Sigmoid colon (tissue), 7 donors: Measurements from ENCODE around the gene KIF21A. TPM values are rescaled to one million over a fixed set of nuclear protein-coding genes. Genes with fewer than 3 reads are reported as not detected.

Experiments used
- DNase-seq: peaks from one replicate; pipeline ENCODE4 v3.0.0-alpha.2; 2019
- H3K27ac ChIP-seq, 4 donors: fragments of 200-600 bp; sonication (generic); one replicate each; pipeline ENCODE4 v1.5.1; 2016 to 2019; ENCODE audit warnings: mild to moderate bottlenecking in 1 of 4
- H3K27me3 ChIP-seq, 3 donors: fragments of 200-600 bp; sonication (generic); one replicate each; pipeline ENCODE4 v1.5.1; 2019; ENCODE audit warnings: mild to moderate bottlenecking in 1 of 3
- H3K36me3 ChIP-seq, 4 donors: fragments of 200-600 bp; sonication (generic); one replicate each; pipeline ENCODE4 v1.5.1; 2016 to 2019
- H3K4me1 ChIP-seq, 4 donors: fragments of 200-600 bp; sonication (generic); one replicate each; pipeline ENCODE4 v1.5.1; 2017 to 2019
- H3K4me3 ChIP-seq, 4 donors: fragments of 200-600 bp; sonication (generic); one replicate each; pipeline ENCODE4 v1.5.1; 2017 to 2019; ENCODE audit warnings: mild to moderate bottlenecking in 2 of 4, moderate library complexity in 1 of 4
- H3K9me3 ChIP-seq, 4 donors: fragments of 200-600 bp in 3 of 4; sonication (generic) in 3 of 4; one replicate each; pipeline versions ENCODE4 v1.5.1 to v1.6.1; 2013 to 2019
- EP300 ChIP-seq, 4 donors: sonication (generic); formaldehyde crosslinking; IDR thresholded peaks; one replicate each; pipeline ENCODE4 v1.6.1; 2017; ENCODE audit warnings: antibody characterized with exemption in 4 of 4
- POLR2A ChIP-seq, 2 donors: fragments of 450-650 bp; IDR thresholded peaks; one replicate each; pipeline ENCODE4 v1.6.1; 2016; ENCODE audit warnings: antibody characterized with exemption in 2 of 2, mild to moderate bottlenecking in 2 of 2, moderate library complexity in 2 of 2
- POLR2AphosphoS5 ChIP-seq, 4 donors: sonication (generic); formaldehyde crosslinking; IDR thresholded peaks; one replicate each; pipeline ENCODE4 v1.6.1; 2017; ENCODE audit warnings: antibody characterized with exemption in 4 of 4
- WGBS, 2 donors: extraction: QIAGEN DNeasy Blood & Tissue Kit; methylation state at CpG; one replicate each; pipeline ENCODE4 v1.1.7; 2013; 5-methylcytosine and 5-hydroxymethylcytosine counted together
- intact Hi-C: fragments of 100-400 bp; cut with DNase I; formaldehyde crosslinking; loops from one replicate; pipeline ENCODE4 v1.15.1; 2023
- polyA plus RNA-seq, 3 donors: library from polyadenylated mRNA; stranded (reverse); fragments of 200-250 nt; gene quantifications; one replicate each; pipeline ENCODE4 v1.2.3, GENCODE V29; 2013
- total RNA-seq, 4 donors: library from RNA; depleted of rRNA; stranded (reverse); fragments of >200 nt; gene quantifications; one replicate each; pipeline ENCODE4 v1.1.0, GENCODE V29; 2016
- TF ChIP-seq, protein P1 (sequence below), 4 experiments: fragments of 450-650 bp in 3 of 4; fragments of 200-600 bp in 1 of 4; IDR thresholded peaks; one replicate each; pipeline ENCODE4 v1.5.1; 2016 to 2019; ENCODE audit warnings: antibody characterized with exemption in 4 of 4, mild to moderate bottlenecking in 3 of 4, moderate library complexity in 2 of 4
- donor health status: healthy with polysubstance abuse.
- donor health status: Bipolar disorder and iron deficiency.
- donor health status: healthy.

The KIF21A gene
- total and polyA plus RNA-seq, 7 donors = 9.3 to 23.9 (median 16.9) TPM

DNA sequence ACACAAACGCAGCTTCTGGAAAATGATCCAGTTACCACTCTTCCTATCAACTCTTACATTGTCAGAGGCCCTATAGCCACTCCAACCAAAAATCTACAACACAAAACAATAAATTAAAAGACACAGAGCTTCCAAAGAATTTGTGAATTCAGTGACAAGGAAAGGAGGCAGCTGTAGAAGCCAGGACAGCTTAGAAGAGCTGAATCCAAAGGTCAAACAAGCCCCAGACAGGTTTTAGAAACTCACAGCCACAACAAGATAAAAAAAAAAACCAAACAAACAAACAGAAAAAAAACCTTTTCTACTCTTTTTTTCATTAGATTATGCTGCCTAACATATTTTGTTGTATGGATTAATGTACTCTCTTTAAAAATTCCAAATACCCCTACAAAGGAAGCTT, 94.4 kb downstream of the KIF21A start:
- TF ChIP-seq POLR2A (IDR thresholded peaks at IDR 0.05) (no peak), POLR2AphosphoS5 (IDR thresholded peaks at IDR 0.05) (no peak), EP300 (IDR thresholded peaks at IDR 0.05) (no peak)
- TF ChIP-seq, protein P1, sequence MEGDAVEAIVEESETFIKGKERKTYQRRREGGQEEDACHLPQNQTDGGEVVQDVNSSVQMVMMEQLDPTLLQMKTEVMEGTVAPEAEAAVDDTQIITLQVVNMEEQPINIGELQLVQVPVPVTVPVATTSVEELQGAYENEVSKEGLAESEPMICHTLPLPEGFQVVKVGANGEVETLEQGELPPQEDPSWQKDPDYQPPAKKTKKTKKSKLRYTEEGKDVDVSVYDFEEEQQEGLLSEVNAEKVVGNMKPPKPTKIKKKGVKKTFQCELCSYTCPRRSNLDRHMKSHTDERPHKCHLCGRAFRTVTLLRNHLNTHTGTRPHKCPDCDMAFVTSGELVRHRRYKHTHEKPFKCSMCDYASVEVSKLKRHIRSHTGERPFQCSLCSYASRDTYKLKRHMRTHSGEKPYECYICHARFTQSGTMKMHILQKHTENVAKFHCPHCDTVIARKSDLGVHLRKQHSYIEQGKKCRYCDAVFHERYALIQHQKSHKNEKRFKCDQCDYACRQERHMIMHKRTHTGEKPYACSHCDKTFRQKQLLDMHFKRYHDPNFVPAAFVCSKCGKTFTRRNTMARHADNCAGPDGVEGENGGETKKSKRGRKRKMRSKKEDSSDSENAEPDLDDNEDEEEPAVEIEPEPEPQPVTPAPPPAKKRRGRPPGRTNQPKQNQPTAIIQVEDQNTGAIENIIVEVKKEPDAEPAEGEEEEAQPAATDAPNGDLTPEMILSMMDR (IDR thresholded peaks at IDR 0.05) = no peak
- Histone ChIP-seq H3K36me3 (no peaks in the 10 kb centered on the region), H3K9me3 (no peaks in the 10 kb centered on the region), H3K4me1 (no peaks in the 10 kb centered on the region), H3K4me3 (no peak overlapping the region), H3K27me3 (no peaks in the 10 kb centered on the region), H3K27ac (no peak overlapping the region)
- WGBS, 2 donors = 86 to 88% methylated on average over 1 of the region's 1 CpG
- intact Hi-C loops = no loop called here
- no peak for DNase-seq

DNA sequence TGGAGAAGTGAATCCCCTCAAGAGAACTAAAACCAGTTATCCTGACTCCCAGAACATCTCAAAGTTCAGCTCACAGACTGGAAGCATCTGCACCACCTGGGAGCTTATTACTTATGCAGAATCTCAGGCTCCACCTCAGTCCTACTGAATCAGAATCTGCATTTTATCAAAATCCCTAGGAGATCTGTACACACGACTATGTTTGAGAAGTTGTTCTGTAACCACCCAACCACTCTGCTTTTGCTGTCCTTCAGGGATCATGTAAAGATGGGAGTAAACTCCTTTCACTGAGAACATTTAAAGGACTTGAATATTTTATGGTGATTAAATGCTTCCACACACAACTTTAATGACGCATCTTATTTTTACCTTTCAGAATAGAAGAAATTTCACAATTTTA, 98.0 kb downstream of the KIF21A start:
- no peak overlapping the region for H3K27ac ChIP-seq
- intact Hi-C loops = no loop called here
- no peaks in the 10 kb centered on the region for H3K9me3 ChIP-seq
- H3K4me3 ChIP-seq = no peak overlapping the region
- no peaks in the 10 kb centered on the region for H3K27me3 ChIP-seq
- 79 to 82% methylated on average over 2 of the region's 2 CpGs for WGBS, 2 donors
- H3K36me3 ChIP-seq = no peaks in the 10 kb centered on the region
- TF ChIP-seq, protein P1 (IDR thresholded peaks at IDR 0.05) = no peak
- TF ChIP-seq POLR2AphosphoS5 (IDR thresholded peaks at IDR 0.05) (no peak), POLR2A (IDR thresholded peaks at IDR 0.05) (no peak), EP300 (IDR thresholded peaks at IDR 0.05) (no peak)
- H3K4me1 ChIP-seq = no peaks in the 10 kb centered on the region
- DNase-seq = no peak

DNA sequence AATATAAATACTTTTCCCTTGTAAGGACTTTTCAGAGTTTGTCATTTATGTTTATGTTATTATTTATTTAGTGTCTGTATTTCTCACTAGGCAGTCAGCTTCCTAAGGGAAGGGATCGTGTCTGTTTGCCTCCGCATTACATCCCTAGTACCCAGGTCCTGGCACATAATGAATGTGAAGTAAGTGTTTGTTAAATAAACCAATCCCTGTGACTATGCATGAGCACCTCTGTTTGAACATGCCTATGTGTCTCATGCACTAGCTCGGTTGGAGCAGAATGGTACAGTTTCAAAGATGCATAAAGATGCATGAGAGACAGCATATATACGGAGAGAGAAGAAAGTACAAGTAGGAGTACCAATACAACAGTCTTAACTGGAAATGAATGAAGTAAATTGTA, 99.3 kb downstream of the KIF21A start:
- WGBS, 2 donors = 89 to 95% methylated on average over 4 of the region's 4 CpGs
- H3K27ac ChIP-seq = no peak overlapping the region
- H3K27me3 ChIP-seq = no peaks in the 10 kb centered on the region

DNA sequence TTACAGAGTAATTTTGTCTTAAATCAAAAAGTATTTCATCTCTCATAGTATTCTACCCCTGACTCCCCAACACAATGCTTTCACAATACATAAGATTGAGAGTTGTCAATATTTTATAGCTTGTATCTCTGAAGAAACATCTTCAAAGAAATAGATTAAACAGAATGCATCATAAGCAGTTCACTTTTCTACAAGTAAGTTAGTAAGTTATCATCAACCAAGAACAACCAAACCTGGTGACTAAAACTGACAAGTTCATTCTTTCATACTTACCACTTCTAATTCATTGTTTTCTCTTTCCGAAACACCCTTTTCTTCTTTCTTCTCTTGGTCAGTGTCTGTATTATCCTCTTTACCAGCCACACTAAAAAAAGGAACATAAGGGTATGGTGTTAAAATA, 101.2 kb downstream of the KIF21A start:
- WGBS, 2 donors = 91 to 97% methylated on average over 1 of the region's 1 CpG
- Histone ChIP-seq H3K4me3 (no peak overlapping the region), H3K9me3 (no peaks in the 10 kb centered on the region), H3K36me3 (no peaks in the 10 kb centered on the region), H3K4me1 (no peaks in the 10 kb centered on the region), H3K27me3 (no peaks in the 10 kb centered on the region), H3K27ac (no peak overlapping the region)
- TF ChIP-seq POLR2AphosphoS5 (IDR thresholded peaks at IDR 0.05) (no peak), EP300 (IDR thresholded peaks at IDR 0.05) (no peak), POLR2A (IDR thresholded peaks at IDR 0.05) (no peak)
- TF ChIP-seq, protein P1 (IDR thresholded peaks at IDR 0.05) = no peak
- intact Hi-C loops = no loop called here
- no peak for DNase-seq

More for the DNA sequence above, 99.3 kb downstream of the KIF21A start:
- H3K9me3 ChIP-seq = no peaks in the 10 kb centered on the region
- intact Hi-C loops = no loop called here
- no peaks in the 10 kb centered on the region for H3K4me1 ChIP-seq
- H3K36me3 ChIP-seq = no peaks in the 10 kb centered on the region
- TF ChIP-seq POLR2A (IDR thresholded peaks at IDR 0.05) = no peak
- TF ChIP-seq POLR2AphosphoS5 (IDR thresholded peaks at IDR 0.05) = no peak
- TF ChIP-seq, protein P1 (IDR thresholded peaks at IDR 0.05) = no peak
- no peak for TF ChIP-seq EP300 (IDR thresholded peaks at IDR 0.05)
- no peak for DNase-seq
- no peak overlapping the region for H3K4me3 ChIP-seq

DNA sequence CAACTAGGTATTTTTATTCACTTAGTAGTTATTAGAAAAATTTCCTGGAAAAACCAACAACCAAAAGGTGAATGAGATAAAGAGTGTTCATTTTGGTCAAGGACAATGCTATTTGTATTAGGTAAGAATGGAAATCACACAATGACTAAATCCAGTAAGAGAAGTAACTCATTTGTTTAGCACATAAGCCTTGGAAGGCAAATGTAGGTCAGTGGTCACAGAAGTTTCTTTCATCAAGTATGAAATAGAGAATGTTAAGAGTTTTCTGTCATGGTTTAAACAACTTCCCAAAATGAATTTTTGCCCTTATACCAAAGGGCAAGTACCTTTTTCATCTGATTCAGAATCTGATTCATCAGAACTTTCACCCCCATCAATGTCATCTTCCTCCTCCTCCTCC, 101.7 kb downstream of the KIF21A start:
- no peaks in the 10 kb centered on the region for H3K27me3 ChIP-seq
- no peak overlapping the region for H3K27ac ChIP-seq
- DNase-seq = no peak

More for the DNA sequence above, 101.7 kb downstream of the KIF21A start:
- Histone ChIP-seq H3K4me1 (no peaks in the 10 kb centered on the region), H3K4me3 (no peak overlapping the region), H3K36me3 (no peaks in the 10 kb centered on the region), H3K9me3 (no peaks in the 10 kb centered on the region)
- TF ChIP-seq, protein P1 (IDR thresholded peaks at IDR 0.05) = no peak
- no peak for TF ChIP-seq POLR2AphosphoS5 (IDR thresholded peaks at IDR 0.05)
- no peak for TF ChIP-seq POLR2A (IDR thresholded peaks at IDR 0.05)
- TF ChIP-seq EP300 (IDR thresholded peaks at IDR 0.05) = no peak
- intact Hi-C loops = no loop called here
